SK-MEL-5 (cell line): ENCODE data around the gene CDK3. TPM values are rescaled to one million over a fixed set of nuclear protein-coding genes. Genes with fewer than 3 reads are reported as not detected.
"Not testable (repeated sequence)": the region's sequence is repeated elsewhere in the genome, so short reads cannot be mapped to it uniquely, and the experiment has no call there.

Source experiments
- DNase-seq: peaks from one replicate; pipeline ENCODE4 v3.0.0-alpha.2; 2016; ENCODE audit warnings: low read depth, low spot score
- in situ Hi-C: cut with HindIII; loops from 2 replicates; pipeline ENCODE4 v1.10.0; 2016; ENCODE audit warnings: low sequenced_read_pairs, high pct_unique_total_duplicates, low pct_unique_long_range_greater_than_20kb
- total RNA-seq: library from RNA; depleted of rRNA; stranded (reverse); fragments of >200 nt; shearing (Covaris generic); gene quantifications from 2 replicates; pipeline ENCODE4 v1.2.3, GENCODE V29; 2014

The CDK3 gene
- total RNA-seq, 1 experiment from 2014 or later, result 4.3 TPM

- in situ Hi-C loops, result loop anchor here (25.0 kb wide), 1 partner anchor 162 kb away; no protein-coding TSS in a partner anchor
- no peak for DNase-seq
These were observed 24.6 kb downstream of the CDK3 start for GRCh38 chr17:76025294-76025693.

GRCh38 chr17:76026714-76027158, 26.1 kb downstream of the CDK3 start:
- in situ Hi-C loops, result loop anchor here (25.0 kb wide), 1 partner anchor 161 kb away; no protein-coding TSS in a partner anchor
- no peak for DNase-seq

DNA sequence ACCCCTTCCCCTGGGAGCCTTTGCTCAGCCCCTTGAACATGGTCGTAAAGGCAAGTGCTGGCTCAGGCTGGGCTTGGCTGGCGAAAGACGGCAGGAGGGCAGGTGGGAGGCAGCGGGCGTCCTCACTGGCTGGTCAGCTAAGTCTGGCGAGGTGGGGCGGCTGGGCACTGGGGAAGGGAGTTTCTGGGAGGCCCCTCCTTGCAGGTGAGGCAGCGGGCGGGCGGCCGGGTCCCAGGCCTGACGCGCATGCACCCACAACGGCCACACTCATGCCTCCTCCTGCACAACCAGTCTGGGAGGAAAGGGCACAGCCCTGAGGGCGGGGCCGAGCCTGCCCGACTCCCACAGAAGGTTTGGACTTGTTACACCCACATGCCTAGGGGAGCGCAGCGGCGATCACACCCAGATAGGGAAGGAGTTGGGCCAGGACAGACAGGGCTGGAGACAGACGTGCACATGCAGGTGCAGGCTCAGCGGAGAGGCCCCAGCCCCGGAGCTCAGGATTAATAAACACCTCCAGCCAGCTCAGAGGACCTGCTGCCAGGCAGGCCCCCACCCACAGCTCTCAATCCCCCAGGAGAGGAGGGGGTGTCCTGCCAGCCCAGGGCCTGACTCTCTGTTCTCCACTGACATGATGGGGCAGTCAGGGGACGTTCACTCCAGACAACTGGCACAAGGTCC, 26.6 kb downstream of the CDK3 start, which contains the start of gene EVPL:
Gene EVPL, minus strand, starts transcription at position 148 of the 681 bp plus-strand sequence. Its CDS starts 108 bp downstream, at position 40.
- in situ Hi-C loops, result loop anchor here (25.0 kb wide), 1 partner anchor 160 kb away; no protein-coding TSS in a partner anchor
- DNase-seq, result no peak

- no peak for DNase-seq
- in situ Hi-C loops, result loop anchor here (25.0 kb wide), 1 partner anchor 155 kb away; no protein-coding TSS in a partner anchor
These were observed 31.6 kb downstream of the CDK3 start for GRCh38 chr17:76032073-76032779.

- no peak for DNase-seq
- in situ Hi-C loops, result loop anchor here (25.0 kb wide), 1 partner anchor 155 kb away; no protein-coding TSS in a partner anchor
These were observed 32.1 kb downstream of the CDK3 start for GRCh38 chr17:76032780-76033108.

DNA sequence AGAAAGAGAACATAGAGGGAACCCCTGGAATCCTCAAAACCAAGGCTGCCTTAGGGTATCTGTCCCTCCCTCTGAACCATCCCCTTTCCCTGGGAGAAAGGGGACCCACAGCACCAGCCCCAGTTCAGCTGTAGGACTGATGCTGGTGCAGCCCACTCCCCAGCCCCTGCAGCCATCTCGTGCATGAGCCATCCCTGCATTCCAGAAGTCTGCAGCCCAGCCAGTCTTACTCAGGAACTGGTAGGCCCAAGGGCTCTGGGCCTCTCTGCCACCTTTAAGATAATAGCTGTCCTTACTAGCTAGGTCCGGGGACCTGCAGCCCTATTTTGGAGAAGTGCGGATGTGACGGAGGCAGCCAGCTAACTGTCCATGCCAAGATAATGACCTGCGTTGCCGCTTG, 32.5 kb downstream of the CDK3 start:
- in situ Hi-C loops, result loop anchor here (25.0 kb wide), 1 partner anchor 154 kb away; no protein-coding TSS in a partner anchor
- no peak for DNase-seq

- DNase-seq, result no peak
- in situ Hi-C loops, result loop anchor here (25.0 kb wide), 1 partner anchor 153 kb away; no protein-coding TSS in a partner anchor
These were observed 34.0 kb downstream of the CDK3 start for GRCh38 chr17:76034428-76035350.

- in situ Hi-C loops, result loop anchor here (25.0 kb wide), 1 partner anchor 151 kb away; no protein-coding TSS in a partner anchor
- no peak for DNase-seq
These were observed 36.0 kb downstream of the CDK3 start for GRCh38 chr17:76036497-76037261.

DNA sequence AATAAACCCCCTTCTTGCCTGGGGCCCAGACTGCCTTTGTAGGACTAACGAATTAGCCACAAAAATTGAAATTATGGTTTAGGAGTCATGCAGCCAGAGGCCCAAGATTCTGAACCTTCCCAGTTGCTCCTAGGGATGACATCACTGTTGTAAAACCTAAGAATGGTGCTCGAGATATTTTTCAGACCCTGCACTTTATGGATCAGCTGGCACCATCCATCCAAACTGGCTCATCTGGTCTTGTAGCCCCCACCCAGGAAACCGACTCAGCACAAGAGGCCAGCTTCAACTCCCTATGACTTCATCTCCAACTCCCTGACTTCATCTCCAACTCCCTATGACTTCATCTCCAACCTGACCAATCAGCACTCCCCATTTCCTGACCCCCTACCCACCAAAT, 37.4 kb downstream of the CDK3 start:
- in situ Hi-C loops, result loop anchor here (25.0 kb wide), 1 partner anchor 149 kb away; no protein-coding TSS in a partner anchor
- no peak for DNase-seq

- in situ Hi-C loops, result loop anchor here (25.0 kb wide), 1 partner anchor 148 kb away; no protein-coding TSS in a partner anchor
These were observed 38.5 kb downstream of the CDK3 start for GRCh38 chr17:76039121-76039520.

GRCh38 chr17:76040376-76040775, 39.7 kb downstream of the CDK3 start:
- no peak for DNase-seq
- in situ Hi-C loops, result loop anchor here (25.0 kb wide), 1 partner anchor 147 kb away; no protein-coding TSS in a partner anchor

More at GRCh38 chr17:76039121-76039520, 38.5 kb downstream of the CDK3 start:
- DNase-seq, result no peak

GRCh38 chr17:76042868-76043267, 42.2 kb downstream of the CDK3 start:
- in situ Hi-C loops, result loop anchor here (25.0 kb wide), 1 partner anchor 144 kb away; no protein-coding TSS in a partner anchor
- DNase-seq, result not testable (repeated sequence)

DNA sequence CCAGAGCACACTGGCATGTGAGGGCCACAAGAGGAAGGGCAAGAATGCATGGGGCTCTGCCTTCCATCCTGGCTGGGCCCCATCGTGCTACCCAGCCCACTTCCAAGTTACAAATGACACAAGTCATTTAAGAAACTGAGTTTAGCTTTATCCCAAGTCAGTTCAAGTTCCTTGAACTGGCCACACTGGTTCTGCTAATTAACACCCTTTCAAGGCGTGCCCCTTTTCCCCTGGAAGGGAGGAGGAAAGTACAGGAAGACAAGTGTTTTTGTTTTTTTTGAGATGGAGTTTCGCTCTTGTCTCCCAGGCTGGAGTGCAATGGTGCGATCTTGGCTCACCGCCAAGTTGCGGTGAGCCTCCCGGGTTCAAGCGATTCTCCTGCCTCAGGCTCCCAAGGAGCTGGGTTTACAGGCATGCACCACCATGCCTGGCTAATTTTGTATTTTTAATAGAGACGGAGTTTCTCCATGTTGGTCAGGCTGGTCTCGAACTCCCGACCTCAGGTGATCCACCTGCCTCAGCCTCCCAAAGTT, 43.9 kb downstream of the CDK3 start:
- in situ Hi-C loops, result loop anchor here (25.0 kb wide), 1 partner anchor 143 kb away; no protein-coding TSS in a partner anchor

GRCh38 chr17:76046064-76046463, 45.4 kb downstream of the CDK3 start:
- DNase-seq, result no peak
- in situ Hi-C loops, result loop anchor here (25.0 kb wide), 1 partner anchor 141 kb away; no protein-coding TSS in a partner anchor

More for the DNA sequence above, 43.9 kb downstream of the CDK3 start:
- not testable (repeated sequence) for DNase-seq

DNA sequence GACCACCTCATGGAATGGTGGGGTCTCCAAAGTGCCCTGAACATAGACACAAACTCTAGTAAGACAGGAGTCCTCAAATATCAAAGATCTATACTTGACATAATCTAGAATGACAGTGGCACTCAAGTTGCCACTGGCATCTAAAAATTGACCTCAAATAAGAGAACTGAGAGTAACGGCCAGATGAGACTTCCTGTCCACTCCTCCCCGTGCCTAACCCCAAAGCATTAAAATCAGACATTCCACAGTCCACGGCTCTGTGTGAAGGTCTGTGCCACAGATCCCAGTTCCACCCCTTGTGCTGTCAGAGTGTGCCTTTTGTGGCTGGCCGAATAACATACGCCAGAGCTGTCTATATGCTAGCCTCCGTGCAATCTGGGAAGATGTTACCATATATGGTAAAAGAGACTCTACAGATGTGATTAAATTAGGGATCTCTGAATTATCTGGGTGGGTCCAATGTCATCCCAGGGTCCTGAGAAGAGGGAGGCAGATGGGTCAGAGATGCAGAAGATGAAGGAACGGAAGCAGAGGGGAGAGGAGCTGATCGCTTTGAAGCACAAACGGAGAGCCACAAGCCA, 47.5 kb downstream of the CDK3 start:
- in situ Hi-C loops, result loop anchor here (25.0 kb wide), 1 partner anchor 139 kb away; no protein-coding TSS in a partner anchor
- no peak for DNase-seq

GRCh38 chr17:76048711-76049110, 48.1 kb downstream of the CDK3 start:
- DNase-seq, result peak; percentile 26
- in situ Hi-C loops, result loop anchor here (25.0 kb wide), 1 partner anchor 139 kb away; no protein-coding TSS in a partner anchor
